ENCODE results near the gene OR10H4. TPM values are rescaled to one million over a fixed set of nuclear protein-coding genes. Genes with fewer than 3 reads are reported as not detected.
"Not testable (repeated sequence)": the region's sequence is repeated elsewhere in the genome, so short reads cannot be mapped to it uniquely, and the experiment has no call there.

OR10H4 gene
- total and polyA plus RNA-seq, 2 of the 4 experiments (the other 2 are of a cell fraction) = not detected

GRCh38 chr19:15902898-15903297 is 45.9 kb upstream of the OR10H4 start:
- H4K8ac ChIP-seq (ENCODE audit: low read depth in 2 of 2, low read length in 2 of 2); H2AFZ ChIP-seq (replicated peaks; ENCODE audit: low read length, poor library complexity); H4K20me1 ChIP-seq (ENCODE audit: insufficient read depth, low read length); H3K56ac ChIP-seq (ENCODE audit: extremely low read depth, insufficient read depth, low read length); H2BK15ac ChIP-seq (ENCODE audit: low read depth, low read length); H3K36me3 ChIP-seq (ENCODE audit: control insufficient read depth, insufficient read depth, low read length); H3K9ac ChIP-seq (ENCODE audit: low read depth, low read length); H3K4me1 ChIP-seq (ENCODE audit: control insufficient read depth, insufficient read depth, low read length); H3K9me1 ChIP-seq (ENCODE audit: insufficient read depth, low read length); H2AK9ac ChIP-seq (replicated peaks; ENCODE audit: low read depth, low read length, poor library complexity); H3K27ac ChIP-seq (ENCODE audit: insufficient read depth, low read length); H3K9me3 ChIP-seq (ENCODE audit: control insufficient read depth, insufficient read depth, low read length); H2BK5ac ChIP-seq (ENCODE audit: low read depth, low read length, poor library complexity, severe bottlenecking); H3K4me3 ChIP-seq (ENCODE audit: insufficient read depth, low read depth, low read length); H3K79me1 ChIP-seq (ENCODE audit: low read depth in 1 of 2, low read length in 2 of 2); in situ Hi-C loops (cut with MboI; ENCODE audit: low sequenced_read_pairs); H3K18ac ChIP-seq (ENCODE audit: low read depth, low read length); intact Hi-C loops (cut with micrococcal nuclease); H3K4ac ChIP-seq (ENCODE audit: low read depth, low read length); DNase-seq; H2BK120ac ChIP-seq (ENCODE audit: low read depth, low read length); H3K4me2 ChIP-seq (ENCODE audit: low read depth, low read length); H3K14ac ChIP-seq (replicated peaks; ENCODE audit: low read depth, low read length); POLR2A ChIA-PET (ENCODE audit: unreplicated experiment); H3K27me3 ChIP-seq (ENCODE audit: control insufficient read depth, insufficient read depth, low read length); CTCF ChIA-PET; dilution Hi-C loops (cut with HindIII; ENCODE audit: low sequenced_read_pairs, unreplicated experiment); H3K23ac ChIP-seq (ENCODE audit: low read depth, low read length); H4K91ac ChIP-seq (ENCODE audit: insufficient read depth, low read depth, low read length); H4K5ac ChIP-seq (ENCODE audit: low read depth, low read length); H2BK20ac ChIP-seq (ENCODE audit: low read depth, low read length); H2AK5ac ChIP-seq (ENCODE audit: low read depth, low read length); ATAC-seq (ENCODE audit: low read depth); BruUV-seq (replicated peaks): not testable (repeated sequence)
- WGBS, 2 experiments (ENCODE audit: extremely low coverage in 2 of 2, insufficient read length in 1 of 2) = 86% methylated on average over 13 of the region's 29 CpGs; no CpG with 5 or more reads in 1 of the 2 experiments
